ENCODE results near the gene SMARCC2.

Gene SMARCC2

GRCh38 chr12:56189099-56189917 lies at the start of gene SMARCC2:
TSS of gene SMARCC2 (minus strand) at chr12:56189483. CDS start at chr12:56189461, 22 bp downstream.
- DNase-seq (ENCODE audit: low spot score): peak; percentile 96

GRCh38 chr12:56237552-56237951 lies 48.3 kb upstream of the SMARCC2 start:
- DNase-seq (ENCODE audit: low spot score): no peak

DNA sequence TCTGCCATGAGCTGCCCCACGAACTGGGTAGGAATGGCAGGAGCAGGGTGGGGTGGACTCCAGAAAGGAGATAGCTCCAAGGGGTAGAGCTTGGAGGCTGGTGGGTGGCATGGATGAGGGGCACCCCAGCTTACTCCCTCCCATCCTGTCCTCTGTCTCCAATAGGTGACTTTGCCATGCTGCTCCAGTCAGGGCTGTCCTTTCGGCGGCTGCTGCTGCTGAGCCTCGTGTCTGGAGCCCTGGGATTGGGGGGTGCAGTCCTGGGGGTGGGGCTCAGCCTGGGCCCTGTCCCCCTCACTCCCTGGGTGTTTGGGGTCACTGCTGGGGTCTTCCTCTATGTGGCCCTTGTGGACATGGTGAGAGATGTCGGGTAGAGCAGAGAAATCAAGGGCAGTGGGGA lies 47.7 kb upstream of the SMARCC2 start:
- no peak for DNase-seq (ENCODE audit: low spot score)

- no peak for DNase-seq (ENCODE audit: low spot score)
These were observed 46.8 kb upstream of the SMARCC2 start for GRCh38 chr12:56236091-56236490.

DNA sequence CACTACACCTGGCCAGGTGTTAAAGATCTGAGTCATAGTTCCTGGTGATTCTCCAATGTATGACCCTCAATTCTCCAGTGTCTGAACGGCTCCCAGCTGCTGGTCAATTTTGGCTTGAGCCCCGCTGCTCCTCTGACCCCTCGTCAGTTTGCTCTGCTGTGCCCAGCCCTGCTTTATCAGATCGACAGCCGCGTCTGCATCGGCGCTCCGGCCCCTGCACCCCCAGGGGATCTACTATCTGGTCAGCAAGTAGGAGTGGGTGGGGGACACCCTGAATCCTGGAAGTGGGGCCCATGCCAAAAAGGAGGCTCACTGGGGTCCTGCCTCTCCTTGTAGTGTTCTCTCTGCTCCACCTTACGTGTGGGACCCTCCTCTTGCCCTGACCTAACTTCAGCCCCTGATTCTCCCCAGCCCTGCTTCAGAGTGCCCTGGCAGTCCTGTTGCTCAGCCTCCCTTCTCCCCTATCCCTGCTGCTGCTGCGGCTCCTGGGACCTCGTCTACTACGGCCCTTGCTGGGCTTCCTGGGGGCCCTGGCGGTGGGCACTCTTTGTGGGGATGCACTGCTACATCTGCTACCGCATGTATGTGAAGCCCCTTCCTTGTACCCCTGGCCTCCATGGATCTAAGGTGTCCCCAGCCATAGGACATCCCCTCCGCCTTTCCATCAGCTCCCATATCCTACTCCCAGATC lies 45.6 kb upstream of the SMARCC2 start:
- DNase-seq (ENCODE audit: low spot score): no peak

DNA sequence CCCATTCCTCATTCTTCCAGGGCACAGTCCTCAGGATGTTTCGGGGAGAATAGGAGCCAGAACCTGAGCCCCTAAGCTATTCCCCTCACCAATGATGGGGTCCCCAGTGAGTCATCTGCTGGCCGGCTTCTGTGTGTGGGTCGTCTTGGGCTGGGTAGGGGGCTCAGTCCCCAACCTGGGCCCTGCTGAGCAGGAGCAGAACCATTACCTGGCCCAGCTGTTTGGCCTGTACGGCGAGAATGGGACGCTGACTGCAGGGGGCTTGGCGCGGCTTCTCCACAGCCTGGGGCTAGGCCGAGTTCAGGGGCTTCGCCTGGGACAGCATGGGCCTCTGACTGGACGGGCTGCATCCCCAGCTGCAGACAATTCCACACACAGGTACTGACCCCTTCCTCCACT lies 41.9 kb upstream of the SMARCC2 start:
- DNase-seq (ENCODE audit: low spot score): no peak

DNA sequence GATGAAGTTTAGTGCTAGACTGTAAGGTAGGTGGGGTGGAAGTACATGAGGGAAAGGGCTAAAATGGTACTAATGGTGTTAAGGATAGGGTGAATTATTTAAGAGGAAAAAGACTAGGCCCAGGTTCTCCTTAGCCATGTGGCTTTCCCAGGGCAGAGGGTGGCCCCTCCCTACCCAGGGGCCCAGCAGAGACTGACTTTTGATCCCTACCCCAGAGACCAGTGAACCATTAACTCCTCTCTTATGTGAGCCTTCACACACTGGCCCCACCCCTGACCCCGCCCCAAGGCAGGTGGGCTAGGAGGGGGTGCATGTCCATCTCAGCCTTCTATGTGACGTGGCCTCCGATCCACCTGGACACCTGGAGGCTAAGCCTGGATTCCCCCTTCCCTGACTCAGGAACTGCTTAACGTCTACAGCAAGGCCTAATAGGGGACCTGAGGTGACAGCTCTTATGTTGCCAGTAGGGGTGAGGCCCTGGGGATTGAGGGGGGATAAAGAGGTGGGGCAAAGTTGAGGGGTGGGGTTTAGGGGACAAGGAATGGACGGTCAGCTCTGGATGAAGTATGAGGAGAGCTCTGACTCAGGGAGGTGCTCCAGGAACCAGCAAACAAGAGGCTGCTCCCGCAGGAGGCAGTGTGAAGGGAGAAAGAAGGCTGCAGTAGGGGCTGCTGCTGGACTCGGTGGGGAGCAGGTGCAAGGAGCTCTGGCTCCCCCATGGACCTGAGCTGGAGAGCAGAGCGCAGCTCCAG lies 41.3 kb upstream of the SMARCC2 start:
- DNase-seq (ENCODE audit: low spot score): no peak

GRCh38 chr12:56229916-56230431 lies 40.7 kb upstream of the SMARCC2 start, which contains the start of gene SLC39A5:
TSS of gene SLC39A5 (plus strand) at chr12:56230051. CDS start at chr12:56231275, 1,224 bp downstream.
- DNase-seq (ENCODE audit: low spot score): no peak

DNA sequence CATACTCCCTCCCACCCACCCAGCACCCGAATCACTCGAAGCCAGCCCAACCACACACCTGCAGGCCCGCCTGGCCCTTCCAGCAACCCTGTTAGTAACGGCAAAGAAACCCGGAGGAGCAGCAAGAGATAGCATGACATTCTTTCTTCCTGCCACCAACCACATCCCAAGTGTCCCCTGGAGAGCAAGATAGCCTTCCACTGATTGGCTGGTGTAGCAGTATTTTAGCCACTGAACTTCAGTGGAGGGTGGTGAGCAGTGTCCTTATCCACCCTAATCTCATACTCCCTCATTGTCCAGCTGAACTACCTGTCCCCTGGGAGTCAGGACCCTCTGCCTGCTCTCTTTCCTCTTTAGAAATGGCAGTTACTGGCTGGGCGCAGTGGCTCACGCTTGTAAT lies 39.8 kb upstream of the SMARCC2 start:
- no peak for DNase-seq (ENCODE audit: low spot score)

DNA sequence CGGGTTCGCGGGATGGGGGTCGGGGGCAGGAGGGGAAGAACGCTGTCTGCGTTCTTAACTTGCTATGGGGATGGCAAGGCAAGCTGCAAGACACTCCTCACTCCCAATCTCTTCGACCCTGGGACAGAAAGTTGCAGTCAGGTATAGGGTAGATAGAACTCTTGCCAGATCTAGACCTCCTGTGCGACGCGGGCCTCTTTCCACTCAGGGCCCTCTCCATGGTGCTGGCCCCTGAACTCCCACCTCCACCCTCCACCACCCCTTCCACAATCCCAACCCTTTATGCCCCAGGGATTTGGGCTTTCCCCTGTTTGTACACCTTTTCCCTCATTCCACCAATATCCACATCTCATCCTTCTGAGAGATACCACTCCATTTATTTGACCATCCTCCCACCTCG lies 35.7 kb upstream of the SMARCC2 start:
- DNase-seq (ENCODE audit: low spot score): no peak

DNA sequence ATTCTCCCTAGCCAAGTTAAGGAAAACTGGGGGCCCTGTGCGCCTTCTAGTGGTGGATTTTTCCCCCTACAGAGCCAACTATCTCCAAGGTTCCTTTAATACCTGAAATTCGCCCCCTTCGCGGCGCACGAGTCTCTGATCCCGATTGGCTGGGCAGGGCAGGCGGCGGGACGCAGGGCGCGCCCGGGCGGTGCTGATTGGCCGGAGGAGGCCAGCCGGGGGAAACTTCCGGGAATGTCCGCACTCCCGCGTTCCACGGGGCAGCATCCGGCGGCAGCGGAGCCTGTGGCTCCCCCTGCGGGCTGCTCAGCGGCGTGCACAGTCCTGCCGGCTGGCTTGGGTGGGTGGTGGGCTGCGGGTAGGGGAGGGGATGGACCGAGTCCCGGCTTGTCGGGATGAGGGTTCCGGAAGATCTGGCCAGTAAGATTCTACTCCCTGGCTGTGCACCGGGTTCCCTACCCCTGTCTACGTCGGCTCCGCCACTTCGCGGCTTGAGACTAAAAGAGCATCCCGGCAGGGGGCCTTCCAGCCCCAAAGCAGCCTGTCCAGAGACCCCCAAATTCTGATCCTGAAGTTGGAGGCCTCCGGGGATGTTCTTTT lies 34.9 kb upstream of the SMARCC2 start, which contains the start of gene NABP2:
Gene NABP2, plus strand, starts transcription at position 241 of the 600 bp plus-strand sequence. CDS start 515 bp downstream, outside the sequence.
- peak; percentile 100 for DNase-seq (ENCODE audit: low spot score)

DNA sequence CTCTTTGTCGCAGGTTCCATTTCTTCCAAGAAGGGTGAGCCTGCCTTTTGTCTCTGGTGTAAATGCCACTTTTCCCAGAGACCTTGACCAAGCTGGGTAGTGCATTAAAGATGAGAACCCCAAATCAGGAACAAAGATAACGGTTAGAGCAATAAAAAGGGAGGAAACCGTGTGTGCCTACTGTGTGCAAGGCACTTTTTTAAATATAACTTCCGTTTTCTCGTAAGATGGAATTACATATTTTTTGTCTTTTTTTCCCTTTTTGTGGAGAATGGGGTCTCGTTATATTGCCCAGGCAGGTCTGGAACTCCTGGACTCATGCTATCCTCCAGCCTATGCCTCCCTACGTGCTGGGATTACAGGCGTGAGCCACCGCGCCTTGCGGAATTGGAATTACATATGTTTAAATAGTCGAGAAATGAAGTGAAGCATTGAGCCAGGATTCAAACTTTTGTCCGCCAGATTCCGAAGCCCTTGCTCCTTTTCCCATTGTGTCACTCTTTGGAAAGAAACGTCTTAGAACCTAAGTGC lies 34.4 kb upstream of the SMARCC2 start:
- DNase-seq (ENCODE audit: low spot score): no peak

- no peak for DNase-seq (ENCODE audit: low spot score)
These were observed 33.2 kb upstream of the SMARCC2 start for GRCh38 chr12:56222531-56222895.

DNA sequence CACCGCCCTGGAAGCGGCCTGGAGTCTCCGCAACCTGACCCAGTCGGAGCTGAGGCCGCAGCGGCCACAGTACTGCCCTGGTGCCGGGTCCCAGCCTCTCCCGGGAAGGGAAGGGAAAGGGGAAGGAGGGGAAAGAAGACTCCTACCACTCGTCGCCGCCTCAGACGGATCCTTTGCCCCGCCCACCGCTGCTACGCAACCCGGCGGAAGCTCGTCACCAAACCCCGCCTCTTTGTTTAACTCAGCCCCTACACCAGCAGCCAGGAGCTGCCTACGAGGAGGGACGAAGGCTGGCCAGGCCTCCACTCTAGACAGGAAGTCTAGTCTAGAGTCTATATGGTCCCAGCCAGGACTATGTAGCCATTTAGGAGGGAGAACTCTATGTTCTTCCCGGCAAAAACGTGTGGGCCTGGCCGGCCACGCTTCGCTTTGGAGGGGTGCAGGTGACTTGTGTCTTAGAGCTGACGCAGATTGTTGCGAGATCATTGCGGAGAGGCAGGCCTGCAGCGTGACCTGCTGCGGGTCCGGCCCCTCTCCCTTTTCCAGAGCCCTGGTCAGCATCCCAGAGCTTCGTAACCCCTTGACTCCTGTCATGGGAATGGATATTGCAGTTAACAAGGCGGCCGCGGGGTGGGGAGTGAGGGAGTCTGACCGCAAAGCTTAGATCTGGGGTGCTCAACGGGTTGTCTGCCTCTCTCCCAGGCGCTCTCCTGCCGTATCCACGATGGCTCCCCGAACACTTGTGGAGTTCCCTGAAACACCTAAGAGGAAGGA lies 32.7 kb upstream of the SMARCC2 start, which contains the start of gene RNF41:
Gene RNF41, minus strand, starts transcription at position 166 of the 774 bp plus-strand sequence. CDS start 7,875 bp downstream, outside the sequence.
- DNase-seq (ENCODE audit: low spot score): peak; percentile 99

- DNase-seq (ENCODE audit: low spot score): peak; percentile 82
These were observed 32.0 kb upstream of the SMARCC2 start for GRCh38 chr12:56221232-56221756.

GRCh38 chr12:56220611-56221231 lies 31.4 kb upstream of the SMARCC2 start:
- no peak for DNase-seq (ENCODE audit: low spot score)

DNA sequence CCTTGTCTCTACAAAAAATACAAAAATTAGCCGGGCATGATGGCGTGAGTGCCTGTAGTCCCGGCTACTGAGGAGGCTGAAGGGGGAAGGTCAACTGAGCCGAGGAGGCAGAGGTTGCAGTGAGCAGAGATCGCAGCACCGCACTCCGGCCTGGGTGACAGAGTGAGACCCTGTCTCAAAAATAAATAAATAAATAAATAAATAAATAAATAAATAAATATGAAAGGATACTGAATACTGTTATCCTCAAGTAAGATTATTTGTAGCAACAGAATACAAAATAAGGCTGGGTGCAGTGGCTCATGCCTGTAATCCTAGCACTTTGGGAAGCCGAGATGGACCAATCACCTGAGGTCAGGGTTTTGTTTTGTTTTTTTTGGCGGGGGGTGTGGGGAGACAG lies 30.6 kb upstream of the SMARCC2 start:
- no peak for DNase-seq (ENCODE audit: low spot score)

GRCh38 chr12:56216461-56216860 lies 27.2 kb upstream of the SMARCC2 start:
- DNase-seq (ENCODE audit: low spot score): no peak

GRCh38 chr12:56213878-56214277 lies 24.6 kb upstream of the SMARCC2 start:
- no peak for DNase-seq (ENCODE audit: low spot score)

GRCh38 chr12:56212361-56212760 lies 23.1 kb upstream of the SMARCC2 start:
- DNase-seq (ENCODE audit: low spot score): no peak
